GM12865 (cell line): Measurements from ENCODE around the gene MYLK2.

ENCODE experiments used
- DNase-seq: peaks from one replicate; pipeline ENCODE4 v3.0.0; 2010; ENCODE audit warnings: low read depth
- H3K4me3 ChIP-seq: 2 replicates; pipeline ENCODE4 v1.5.1; 2011; ENCODE audit warnings: mild to moderate bottlenecking, low read depth, low read length, control low read depth
- TF ChIP-seq, protein P1 (sequence below): IDR thresholded peaks from 2 replicates; pipeline ENCODE4 v1.5.1; 2011; ENCODE audit warnings: low read length, control low read depth, low read depth, inconsistent platforms; ENCODE audit not compliant: insufficient read depth; ENCODE audit errors: missing control alignments

MYLK2 gene

DNA sequence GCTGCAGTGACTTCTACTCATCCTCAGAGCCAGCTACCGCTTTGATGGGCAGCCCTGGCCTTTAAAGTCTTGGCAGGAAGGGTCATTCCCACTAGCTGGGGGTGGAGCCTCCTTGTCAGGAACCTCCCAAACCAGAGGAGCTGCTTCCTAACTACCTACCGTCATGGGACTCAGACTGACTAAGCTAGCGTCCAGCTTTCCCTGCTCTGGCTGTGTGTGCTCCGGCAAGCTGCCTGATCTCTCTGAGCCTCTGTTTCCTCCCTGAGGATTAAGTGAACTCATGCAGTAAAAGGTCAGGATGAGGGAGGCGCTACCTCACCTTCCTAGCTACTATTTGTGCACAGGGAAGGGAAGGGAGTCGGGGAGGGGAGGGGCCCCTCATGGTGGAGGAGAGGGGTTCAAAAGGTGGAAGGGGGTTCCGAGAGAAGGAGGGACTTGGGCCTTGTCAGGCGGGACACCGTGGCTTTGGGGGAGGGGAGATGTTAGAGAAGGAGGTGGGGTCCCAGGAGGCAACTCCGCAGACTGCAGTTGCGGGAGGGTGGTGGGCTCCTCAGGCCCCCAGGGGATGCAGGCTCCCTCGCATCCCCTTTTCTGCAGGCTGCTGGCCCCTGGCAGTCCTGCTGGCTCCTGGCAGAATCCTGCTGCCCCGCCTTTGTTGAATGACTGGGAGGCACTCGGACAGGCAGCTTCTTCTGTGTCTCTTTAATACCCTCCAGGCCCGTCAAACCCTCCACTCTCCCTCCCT is 41.4 kb downstream of the MYLK2 start:
- no peak for DNase-seq
- peak overlapping the region; percentile 39; the same call in 1 of the 2 replicates for H3K4me3 ChIP-seq
- TF ChIP-seq, protein P1, sequence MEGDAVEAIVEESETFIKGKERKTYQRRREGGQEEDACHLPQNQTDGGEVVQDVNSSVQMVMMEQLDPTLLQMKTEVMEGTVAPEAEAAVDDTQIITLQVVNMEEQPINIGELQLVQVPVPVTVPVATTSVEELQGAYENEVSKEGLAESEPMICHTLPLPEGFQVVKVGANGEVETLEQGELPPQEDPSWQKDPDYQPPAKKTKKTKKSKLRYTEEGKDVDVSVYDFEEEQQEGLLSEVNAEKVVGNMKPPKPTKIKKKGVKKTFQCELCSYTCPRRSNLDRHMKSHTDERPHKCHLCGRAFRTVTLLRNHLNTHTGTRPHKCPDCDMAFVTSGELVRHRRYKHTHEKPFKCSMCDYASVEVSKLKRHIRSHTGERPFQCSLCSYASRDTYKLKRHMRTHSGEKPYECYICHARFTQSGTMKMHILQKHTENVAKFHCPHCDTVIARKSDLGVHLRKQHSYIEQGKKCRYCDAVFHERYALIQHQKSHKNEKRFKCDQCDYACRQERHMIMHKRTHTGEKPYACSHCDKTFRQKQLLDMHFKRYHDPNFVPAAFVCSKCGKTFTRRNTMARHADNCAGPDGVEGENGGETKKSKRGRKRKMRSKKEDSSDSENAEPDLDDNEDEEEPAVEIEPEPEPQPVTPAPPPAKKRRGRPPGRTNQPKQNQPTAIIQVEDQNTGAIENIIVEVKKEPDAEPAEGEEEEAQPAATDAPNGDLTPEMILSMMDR: no peak

DNA sequence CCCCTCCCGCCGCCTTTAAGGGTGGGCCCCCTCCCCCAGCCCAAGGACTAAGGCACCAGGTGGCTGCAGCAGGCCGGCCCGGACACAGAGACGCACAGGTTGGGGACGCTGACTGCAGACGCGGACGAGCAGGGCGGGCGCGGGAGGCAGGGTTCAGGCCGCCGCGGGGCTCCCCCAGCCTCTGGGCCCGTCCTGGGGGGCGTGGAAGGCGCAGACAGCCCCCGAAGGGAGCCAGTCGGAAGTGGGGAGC is 41.9 kb downstream of the MYLK2 start:
- TF ChIP-seq, protein P1: no peak
- H3K4me3 ChIP-seq: peak overlapping the region; percentile 39
- no peak for DNase-seq

DNA sequence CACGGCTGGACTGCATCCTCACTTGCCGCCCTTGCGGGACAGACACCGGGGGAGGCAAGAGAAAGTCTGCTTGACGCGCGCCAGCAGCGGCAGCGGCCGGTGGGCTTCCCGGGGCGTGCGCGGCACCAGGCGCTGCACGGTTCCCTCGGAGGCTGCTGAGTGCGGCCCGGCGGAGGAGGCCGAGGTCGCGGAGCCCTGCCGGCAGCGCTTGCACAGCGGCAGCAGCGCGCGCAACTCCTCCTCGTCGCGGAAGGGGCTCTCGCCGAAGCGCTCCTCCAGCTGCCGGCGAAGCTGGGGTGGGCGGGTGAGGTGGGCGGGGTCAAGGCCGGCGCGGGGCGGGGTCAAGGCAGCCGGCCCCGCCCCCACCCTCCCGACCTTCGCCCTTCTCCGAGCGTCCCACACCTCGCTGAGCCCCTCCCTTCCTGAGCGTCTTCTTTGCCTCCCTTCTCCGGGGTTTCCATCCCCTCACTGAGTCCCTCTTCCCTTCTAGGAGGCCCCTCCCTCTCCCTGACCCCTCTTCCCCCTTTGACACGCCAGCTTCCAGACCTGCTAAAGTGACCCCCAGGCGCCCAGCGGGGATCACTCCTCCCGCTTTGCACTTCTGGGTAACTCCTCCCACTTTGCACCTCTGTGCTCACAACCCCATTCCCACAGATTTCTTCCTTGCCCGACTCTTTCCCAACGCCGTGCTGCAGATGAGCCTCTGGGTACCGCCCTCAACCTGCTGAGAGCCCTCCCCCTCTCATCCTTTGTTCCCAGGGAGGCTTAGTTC is 42.4 kb downstream of the MYLK2 start:
- DNase-seq: peak; percentile 86
- peak overlapping the region; percentile 39 for H3K4me3 ChIP-seq
- TF ChIP-seq, protein P1: no peak

DNA sequence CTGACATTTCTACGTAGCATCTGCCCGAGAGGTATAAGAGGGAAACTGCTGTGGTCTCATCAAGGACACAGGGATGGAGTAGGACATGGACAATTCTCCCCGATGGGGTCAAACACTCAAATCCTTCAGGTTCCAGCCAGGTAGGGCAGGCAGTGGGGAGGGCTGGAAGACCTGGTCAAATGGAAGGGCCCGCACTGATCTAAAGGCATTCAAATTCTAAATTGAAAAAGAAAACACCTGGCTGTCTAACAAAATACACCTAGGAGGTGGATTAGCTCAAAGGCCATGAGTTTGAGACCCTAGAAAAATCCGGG is 43.0 kb downstream of the MYLK2 start:
- TF ChIP-seq, protein P1: no peak
- no peak for DNase-seq
- H3K4me3 ChIP-seq: no peak overlapping the region

DNA sequence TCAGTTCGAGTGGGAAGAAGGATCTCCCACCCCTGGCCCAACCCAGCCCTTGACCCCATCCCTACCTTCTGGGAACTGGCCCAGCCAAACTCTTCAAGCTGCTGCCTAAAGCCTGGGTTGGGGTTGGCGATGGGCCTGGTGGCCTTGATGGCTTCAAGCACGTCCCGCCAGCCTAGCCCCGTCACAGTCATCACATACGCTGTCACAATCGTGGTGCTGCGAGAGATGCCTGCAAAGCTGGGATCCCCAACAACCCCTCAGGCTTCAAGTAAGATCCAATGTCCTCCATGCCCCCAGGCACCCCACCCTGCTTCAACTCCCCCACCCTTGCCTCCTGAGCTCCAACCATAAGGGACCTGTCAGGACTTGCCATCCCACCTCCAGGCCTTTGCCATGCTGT is 43.4 kb downstream of the MYLK2 start:
- DNase-seq: no peak
- TF ChIP-seq, protein P1: no peak
- H3K4me3 ChIP-seq: no peak overlapping the region

DNA sequence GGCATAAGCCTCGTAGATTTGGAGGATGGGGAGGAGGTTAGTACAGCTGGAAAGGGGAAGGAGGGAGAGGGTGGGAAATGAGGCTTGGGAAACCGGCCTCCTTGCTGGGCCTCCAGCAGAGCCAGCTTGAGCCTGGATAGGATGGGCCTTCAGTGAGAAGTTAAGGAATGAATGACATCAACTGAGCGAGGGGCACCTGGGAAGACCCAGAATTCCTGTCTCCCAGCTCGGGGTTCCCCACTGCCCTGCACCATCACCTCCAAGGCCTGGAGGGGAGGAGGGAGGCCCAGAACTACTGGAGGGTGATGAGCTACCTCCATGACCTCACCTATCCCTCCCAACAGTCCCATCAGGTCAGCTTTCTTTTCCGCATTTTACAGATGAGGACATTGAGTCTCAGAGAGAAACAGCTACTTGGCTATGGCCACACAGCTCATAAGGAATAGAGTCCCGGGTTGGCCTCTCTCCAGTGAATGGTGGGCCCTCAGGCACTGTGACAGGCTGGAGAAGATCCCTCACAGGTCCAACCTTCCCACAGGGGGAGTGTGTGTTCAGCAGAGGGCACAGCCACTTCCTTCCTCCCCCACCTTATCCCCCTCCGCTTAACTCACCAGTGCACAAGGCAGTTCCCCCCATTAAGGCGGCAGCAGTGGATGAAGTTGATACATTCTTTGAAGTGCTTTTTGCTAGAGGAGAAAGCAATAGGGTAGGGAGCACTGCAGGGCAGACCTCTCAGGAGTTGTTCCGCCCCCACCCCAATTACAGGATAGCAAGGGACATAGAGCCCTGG is 44.3 kb downstream of the MYLK2 start:
- TF ChIP-seq, protein P1: no peak
- H3K4me3 ChIP-seq: no peak overlapping the region
- DNase-seq: no peak
